Fibroblast of the aortic adventitia (primary cell): Measurements from ENCODE around the gene KIF1C. TPM values are rescaled to one million over a fixed set of nuclear protein-coding genes. Genes with fewer than 3 reads are reported as not detected.

Experiments used
- DNase-seq: peaks from one replicate; pipeline ENCODE4 v3.0.0-alpha.2; 2010; ENCODE audit warnings: low read depth
- H3K4me3 ChIP-seq: 2 replicates; pipeline ENCODE4 v1.5.1; 2011; ENCODE audit warnings: low read depth, mild to moderate bottlenecking, control low read depth, low read length, moderate library complexity
- small RNA-seq: library from RNA; depleted of rRNA; stranded (forward); fragments of <200 nt; gene quantifications from one replicate; pipeline ENCODE3, GENCODE V24; 2012
- total RNA-seq: library from RNA; depleted of rRNA; stranded (reverse); fragments of >200 nt; gene quantifications from 2 replicates; pipeline ENCODE4 v1.2.3, GENCODE V29; 2012; ENCODE audit warnings: low replicate concordance
- TF ChIP-seq, protein P1 (sequence below): IDR thresholded peaks from 2 replicates; pipeline ENCODE4 v1.5.1; 2011; ENCODE audit warnings: mild to moderate bottlenecking, low read length, control low read depth, inconsistent platforms; ENCODE audit not compliant: insufficient read depth

KIF1C gene
- total RNA-seq, 1 donor = 59.5 TPM

DNA sequence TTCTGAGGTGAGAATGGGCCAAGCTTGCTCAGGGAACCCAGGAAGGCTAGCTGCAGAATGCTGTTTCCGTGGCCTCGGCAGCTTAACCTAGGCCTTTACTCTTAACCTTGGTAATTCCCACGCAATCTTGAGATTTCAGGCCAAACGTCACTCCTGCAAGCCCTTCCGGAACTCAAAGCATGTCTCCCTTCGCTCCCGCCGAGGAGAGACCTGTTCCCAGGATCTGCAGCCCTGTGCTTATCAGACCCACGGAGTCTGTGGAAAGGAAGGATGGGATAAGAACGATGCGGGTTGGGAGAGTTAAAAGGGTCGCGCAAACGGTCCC lies 80.0 kb downstream of the KIF1C start:
- TF ChIP-seq, protein P1, sequence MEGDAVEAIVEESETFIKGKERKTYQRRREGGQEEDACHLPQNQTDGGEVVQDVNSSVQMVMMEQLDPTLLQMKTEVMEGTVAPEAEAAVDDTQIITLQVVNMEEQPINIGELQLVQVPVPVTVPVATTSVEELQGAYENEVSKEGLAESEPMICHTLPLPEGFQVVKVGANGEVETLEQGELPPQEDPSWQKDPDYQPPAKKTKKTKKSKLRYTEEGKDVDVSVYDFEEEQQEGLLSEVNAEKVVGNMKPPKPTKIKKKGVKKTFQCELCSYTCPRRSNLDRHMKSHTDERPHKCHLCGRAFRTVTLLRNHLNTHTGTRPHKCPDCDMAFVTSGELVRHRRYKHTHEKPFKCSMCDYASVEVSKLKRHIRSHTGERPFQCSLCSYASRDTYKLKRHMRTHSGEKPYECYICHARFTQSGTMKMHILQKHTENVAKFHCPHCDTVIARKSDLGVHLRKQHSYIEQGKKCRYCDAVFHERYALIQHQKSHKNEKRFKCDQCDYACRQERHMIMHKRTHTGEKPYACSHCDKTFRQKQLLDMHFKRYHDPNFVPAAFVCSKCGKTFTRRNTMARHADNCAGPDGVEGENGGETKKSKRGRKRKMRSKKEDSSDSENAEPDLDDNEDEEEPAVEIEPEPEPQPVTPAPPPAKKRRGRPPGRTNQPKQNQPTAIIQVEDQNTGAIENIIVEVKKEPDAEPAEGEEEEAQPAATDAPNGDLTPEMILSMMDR = no peak
- peak overlapping the region; percentile 77 for H3K4me3 ChIP-seq
- no peak for DNase-seq

Small RNAs within 50 kb of the gene (small RNA-seq; reads per million reads assigned to genes)
- gene MIR6864 (not detected), gene MIR6865 (not detected)

Other genes starting within 250 kb of the KIF1C start
- not detected in 2 replicates for gene TM4SF5, start 226.1 kb upstream of the KIF1C start, total RNA-seq
- gene VMO1, start 211.6 kb upstream of the KIF1C start, total RNA-seq = 0.27 and 4.9 TPM in 2 replicates
- gene GLTPD2, start 209.0 kb upstream of the KIF1C start, total RNA-seq = not detected in 2 replicates
- 97.2 and 134 TPM in 2 replicates for gene PSMB6, start 201.8 kb upstream of the KIF1C start, total RNA-seq
- 14.4 and 18.4 TPM in 2 replicates for gene PLD2, start 190.8 kb upstream of the KIF1C start, total RNA-seq
- 38.4 and 48.5 TPM in 2 replicates for gene MINK1, start 164.6 kb upstream of the KIF1C start, total RNA-seq
- gene C17orf107, start 98.4 kb upstream of the KIF1C start, total RNA-seq = 3.8 and 4.5 TPM in 2 replicates
- gene CHRNE, start 94.9 kb upstream of the KIF1C start, total RNA-seq = 0.33 and 4.9 TPM in 2 replicates
- not detected in 2 replicates for gene GP1BA, start 65.7 kb upstream of the KIF1C start, total RNA-seq
- 28.3 and 49.9 TPM in 2 replicates for gene SLC25A11, start 57.9 kb upstream of the KIF1C start, total RNA-seq
- 17.2 and 26.4 TPM in 2 replicates for gene RNF167, start 57.7 kb upstream of the KIF1C start, total RNA-seq
- 507 and 514 TPM in 2 replicates for gene PFN1, start 49.4 kb upstream of the KIF1C start, total RNA-seq
- gene ENO3, start 46.8 kb upstream of the KIF1C start, total RNA-seq = 2.8 and 4.7 TPM in 2 replicates
- 29.2 and 59.5 TPM in 2 replicates for gene SPAG7, start 30.1 kb upstream of the KIF1C start, total RNA-seq
- gene CAMTA2, start 10.3 kb upstream of the KIF1C start, total RNA-seq = 12.1 and 21.1 TPM in 2 replicates
- gene INCA1, start 428 bp upstream of the KIF1C start, total RNA-seq = 0.36 TPM in 1 of 2 replicates, not detected in the other
- gene SLC52A1, start 37.5 kb downstream of the KIF1C start, total RNA-seq = 0.09 and 0.25 TPM in 2 replicates
- 0.74 and 1.4 TPM in 2 replicates for gene ZFP3, start 80.5 kb downstream of the KIF1C start, total RNA-seq
- gene ZNF232, start 113.9 kb downstream of the KIF1C start, total RNA-seq = 4.5 and 6.4 TPM in 2 replicates
- not detected in 2 replicates for gene USP6, start 118.1 kb downstream of the KIF1C start, total RNA-seq
- gene ZNF594, start 193.9 kb downstream of the KIF1C start, total RNA-seq = 4.7 and 7.6 TPM in 2 replicates
- gene SCIMP, start 236.9 kb downstream of the KIF1C start, total RNA-seq = not detected in 2 replicates